Neural cell (in vitro differentiated cells): Measurements from ENCODE around the gene DBN1. TPM values are rescaled to one million over a fixed set of nuclear protein-coding genes. Genes with fewer than 3 reads are reported as not detected.

Source experiments
- H2AFZ ChIP-seq: fragments of 200-600, 300-800 bp; sonication (generic), shearing (Covaris generic); 2 replicates; pipeline ENCODE4 v1.6.0; 2014; ENCODE audit warnings: low read depth, mild to moderate bottlenecking, antibody characterized with exemption, low read length, moderate library complexity
- H3F3A ChIP-seq: fragments of 200-600 bp; shearing (Covaris generic); 2 replicates; pipeline ENCODE4 v1.6.1; 2016; ENCODE audit warnings: mild to moderate bottlenecking, moderate library complexity, mixed read lengths, antibody characterized with exemption, low read length; ENCODE audit not compliant: insufficient read depth, poor library complexity, severe bottlenecking
- H3K27ac ChIP-seq: fragments of 200-600, 300-800 bp; sonication (generic), shearing (Covaris generic); 2 replicates; pipeline ENCODE4 v1.5.1; 2014; ENCODE audit warnings: mild to moderate bottlenecking, low read length, moderate library complexity
- H3K27me3 ChIP-seq: fragments of 300-800, 200-600 bp; sonication (generic), shearing (Covaris generic); 2 replicates; pipeline ENCODE4 v1.6.0; 2014; ENCODE audit warnings: mild to moderate bottlenecking, low read depth, low read length, moderate library complexity; ENCODE audit not compliant: insufficient read depth
- H3K36me3 ChIP-seq: fragments of 300-800, 200-600 bp; sonication (generic), shearing (Covaris generic); 2 replicates; pipeline ENCODE4 v1.5.1; 2014; ENCODE audit warnings: mild to moderate bottlenecking, antibody characterized with exemption, low read length, moderate library complexity; ENCODE audit not compliant: insufficient read depth
- H3K4me2 ChIP-seq: fragments of 300-800, 200-600 bp; sonication (generic), shearing (Covaris generic); 2 replicates; pipeline ENCODE4 v1.6.0; 2014; ENCODE audit warnings: mild to moderate bottlenecking, low read length
- H3K4me3 ChIP-seq: fragments of 300-800, 200-600 bp; sonication (generic), shearing (Covaris generic); 2 replicates; pipeline ENCODE4 v1.5.1; 2014; ENCODE audit warnings: mild to moderate bottlenecking, low read length, moderate library complexity
- H3K79me2 ChIP-seq: fragments of 200-600 bp; shearing (Covaris generic); replicated peaks from 2 replicates; pipeline ENCODE4 v1.6.0; 2014; ENCODE audit warnings: mild to moderate bottlenecking, low read length, moderate library complexity; ENCODE audit not compliant: insufficient read depth
- H3K9ac ChIP-seq: fragments of 300-800, 200-600 bp; sonication (generic), shearing (Covaris generic); 2 replicates; pipeline ENCODE4 v1.6.1; 2016; ENCODE audit warnings: mild to moderate bottlenecking, low read length, mixed read lengths
- H3K9me2 ChIP-seq: fragments of 200-600 bp; shearing (Covaris generic); 2 replicates; pipeline ENCODE4 v1.6.1; 2016; ENCODE audit warnings: mild to moderate bottlenecking, low read length, mixed read lengths; ENCODE audit not compliant: insufficient read depth
- H3K9me3 ChIP-seq: fragments of 200-600, 300-800 bp; sonication (generic), shearing (Covaris generic); 2 replicates; pipeline ENCODE4 v1.6.1; 2016; ENCODE audit warnings: mild to moderate bottlenecking, mixed run types, low read length, moderate library complexity, mixed read lengths
- H4K20me1 ChIP-seq: fragments of 200-600 bp; shearing (Covaris generic); 2 replicates; pipeline ENCODE4 v1.6.1; 2016; ENCODE audit warnings: mild to moderate bottlenecking, mixed run types; ENCODE audit not compliant: insufficient read depth
- CTCF ChIP-seq: fragments of 450-650 bp; IDR thresholded peaks from 2 replicates; pipeline ENCODE4 v1.5.1; 2014; ENCODE audit warnings: antibody characterized with exemption, mild to moderate bottlenecking, moderate library complexity; ENCODE audit not compliant: poor library complexity, severe bottlenecking
- EP300 ChIP-seq: fragments of 450-650 bp; conservative IDR thresholded peaks from 2 replicates; pipeline ENCODE4 v1.6.1; 2014; ENCODE audit warnings: antibody characterized with exemption, mild to moderate bottlenecking, moderate library complexity; ENCODE audit not compliant: poor library complexity, severe bottlenecking
- EZH2 ChIP-seq: fragments of 200-600, 300-800 bp; shearing (Covaris generic), sonication (generic); IDR thresholded peaks from 2 replicates; pipeline ENCODE4 v1.6.1; 2014; ENCODE audit warnings: antibody characterized with exemption, low read length, borderline replicate concordance, mild to moderate bottlenecking; ENCODE audit not compliant: insufficient read depth, poor library complexity, severe bottlenecking
- MXI1 ChIP-seq: fragments of 450-650 bp; conservative IDR thresholded peaks from 2 replicates; pipeline ENCODE4 v1.6.1; 2014; ENCODE audit warnings: antibody characterized with exemption, mild to moderate bottlenecking; ENCODE audit not compliant: poor library complexity, severe bottlenecking
- POLR2AphosphoS5 ChIP-seq: IDR thresholded peaks from 2 replicates; pipeline ENCODE4 v1.6.1; 2012
- RAD21 ChIP-seq: fragments of 450-650 bp; conservative IDR thresholded peaks from 2 replicates; pipeline ENCODE4 v1.6.1; 2014; ENCODE audit warnings: antibody characterized with exemption, mild to moderate bottlenecking, moderate library complexity
- SMC3 ChIP-seq: fragments of 450-650 bp; conservative IDR thresholded peaks from 2 replicates; pipeline ENCODE4 v1.6.1; 2014; ENCODE audit warnings: antibody characterized with exemption, mild to moderate bottlenecking, moderate library complexity; ENCODE audit not compliant: poor library complexity
- TAF1 ChIP-seq: IDR thresholded peaks from 2 replicates; pipeline ENCODE4 v1.6.1; 2012; ENCODE audit warnings: low read depth
- polyA plus RNA-seq: library from polyadenylated mRNA; depleted of rRNA; stranded (reverse); fragments of >200 nt; gene quantifications from 2 replicates; pipeline ENCODE4 v1.2.3, GENCODE V29; 2014
- TF ChIP-seq, protein P1 (sequence below): IDR thresholded peaks from 2 replicates; pipeline ENCODE4 v1.6.1; 2012; ENCODE audit warnings: borderline replicate concordance

Gene DBN1
- polyA plus RNA-seq, 1 donor from 2014 or later, result 319 TPM

GRCh38 chr5:177504086-177505056 lies 30.9 kb upstream of the DBN1 start:
- Histone ChIP-seq H3F3A (no peaks in the 10 kb centered on the region), H3K4me3 (no peak overlapping the region), H3K9me2 (no peaks in the 10 kb centered on the region), H3K4me2 (no peak overlapping the region), H3K9me3 (no peaks in the 10 kb centered on the region), H4K20me1 (no peaks in the 10 kb centered on the region), H3K36me3 (no peaks in the 10 kb centered on the region), H3K79me2 (no peaks in the 10 kb centered on the region), H3K27me3 (no peaks in the 10 kb centered on the region), H2AFZ (no peak overlapping the region), H3K27ac (no peak overlapping the region), H3K9ac (no peak overlapping the region)
- TF ChIP-seq CTCF (no peak), SMC3 (no peak), EP300 (no peak), EZH2 (no peak), RAD21 (no peak), POLR2AphosphoS5 (no peak), TAF1 (no peak), MXI1 (no peak)
- TF ChIP-seq, protein P1, sequence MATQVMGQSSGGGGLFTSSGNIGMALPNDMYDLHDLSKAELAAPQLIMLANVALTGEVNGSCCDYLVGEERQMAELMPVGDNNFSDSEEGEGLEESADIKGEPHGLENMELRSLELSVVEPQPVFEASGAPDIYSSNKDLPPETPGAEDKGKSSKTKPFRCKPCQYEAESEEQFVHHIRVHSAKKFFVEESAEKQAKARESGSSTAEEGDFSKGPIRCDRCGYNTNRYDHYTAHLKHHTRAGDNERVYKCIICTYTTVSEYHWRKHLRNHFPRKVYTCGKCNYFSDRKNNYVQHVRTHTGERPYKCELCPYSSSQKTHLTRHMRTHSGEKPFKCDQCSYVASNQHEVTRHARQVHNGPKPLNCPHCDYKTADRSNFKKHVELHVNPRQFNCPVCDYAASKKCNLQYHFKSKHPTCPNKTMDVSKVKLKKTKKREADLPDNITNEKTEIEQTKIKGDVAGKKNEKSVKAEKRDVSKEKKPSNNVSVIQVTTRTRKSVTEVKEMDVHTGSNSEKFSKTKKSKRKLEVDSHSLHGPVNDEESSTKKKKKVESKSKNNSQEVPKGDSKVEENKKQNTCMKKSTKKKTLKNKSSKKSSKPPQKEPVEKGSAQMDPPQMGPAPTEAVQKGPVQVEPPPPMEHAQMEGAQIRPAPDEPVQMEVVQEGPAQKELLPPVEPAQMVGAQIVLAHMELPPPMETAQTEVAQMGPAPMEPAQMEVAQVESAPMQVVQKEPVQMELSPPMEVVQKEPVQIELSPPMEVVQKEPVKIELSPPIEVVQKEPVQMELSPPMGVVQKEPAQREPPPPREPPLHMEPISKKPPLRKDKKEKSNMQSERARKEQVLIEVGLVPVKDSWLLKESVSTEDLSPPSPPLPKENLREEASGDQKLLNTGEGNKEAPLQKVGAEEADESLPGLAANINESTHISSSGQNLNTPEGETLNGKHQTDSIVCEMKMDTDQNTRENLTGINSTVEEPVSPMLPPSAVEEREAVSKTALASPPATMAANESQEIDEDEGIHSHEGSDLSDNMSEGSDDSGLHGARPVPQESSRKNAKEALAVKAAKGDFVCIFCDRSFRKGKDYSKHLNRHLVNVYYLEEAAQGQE, result no peak

DNA sequence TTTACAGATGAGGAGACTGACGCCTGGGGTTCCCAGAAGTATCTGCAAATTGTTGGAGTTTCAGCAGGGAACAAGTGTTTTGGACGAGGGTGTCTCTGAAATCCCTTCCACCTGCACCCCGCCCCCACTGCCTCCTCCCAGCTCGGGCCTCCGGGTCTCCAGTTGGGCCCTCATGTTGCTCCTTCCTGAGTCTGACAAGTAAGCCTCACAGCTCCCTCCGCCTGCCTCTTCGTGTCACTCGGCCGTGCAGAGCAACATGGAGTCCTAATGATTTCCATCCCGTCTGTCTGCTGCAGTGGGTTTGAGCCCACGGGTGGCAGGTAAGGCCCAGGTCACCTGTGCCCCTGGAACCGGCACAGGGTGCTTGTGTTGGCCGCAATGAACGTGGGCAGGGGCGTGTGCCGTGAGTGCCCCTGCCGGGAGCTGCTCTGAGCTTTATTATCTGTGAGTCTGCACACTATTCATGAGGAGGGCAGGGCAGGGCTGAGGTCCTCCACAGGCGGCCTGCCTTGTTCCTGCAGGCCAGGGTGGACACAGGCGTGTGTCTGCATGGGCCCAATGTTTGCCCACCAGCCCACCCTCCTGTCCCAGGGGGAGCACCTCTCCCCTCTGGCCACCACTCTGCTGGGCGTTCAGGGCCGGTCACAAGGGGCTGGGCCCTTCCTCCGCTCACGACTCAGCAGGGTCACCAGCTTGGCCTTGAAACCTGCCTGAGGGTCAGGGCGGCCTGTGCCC lies 30.1 kb upstream of the DBN1 start:
- no peak overlapping the region for H3K9ac ChIP-seq
- H3K79me2 ChIP-seq, result no peaks in the 10 kb centered on the region
- no peak overlapping the region for H2AFZ ChIP-seq
- no peaks in the 10 kb centered on the region for H4K20me1 ChIP-seq
- peaks cover 2% of the 10 kb centered on the region for H3K27me3 ChIP-seq
- TF ChIP-seq MXI1, result no peak
- TF ChIP-seq POLR2AphosphoS5, result no peak
- TF ChIP-seq RAD21, result no peak
- TF ChIP-seq CTCF, result no peak
- TF ChIP-seq, protein P1, result no peak
- TF ChIP-seq EZH2, result no peak
- no peak for TF ChIP-seq SMC3
- no peak for TF ChIP-seq TAF1
- TF ChIP-seq EP300, result no peak
- H3K9me3 ChIP-seq, result no peaks in the 10 kb centered on the region
- H3F3A ChIP-seq, result no peaks in the 10 kb centered on the region
- no peak overlapping the region for H3K27ac ChIP-seq
- no peaks in the 10 kb centered on the region for H3K9me2 ChIP-seq
- no peak overlapping the region for H3K4me2 ChIP-seq
- no peaks in the 10 kb centered on the region for H3K36me3 ChIP-seq
- no peak overlapping the region for H3K4me3 ChIP-seq
